ENCODE measurements around the gene EZH1.
A peak's percentile ranks its signal among the peaks of the same experiment; 100 is the strongest.

The EZH1 gene

DNA sequence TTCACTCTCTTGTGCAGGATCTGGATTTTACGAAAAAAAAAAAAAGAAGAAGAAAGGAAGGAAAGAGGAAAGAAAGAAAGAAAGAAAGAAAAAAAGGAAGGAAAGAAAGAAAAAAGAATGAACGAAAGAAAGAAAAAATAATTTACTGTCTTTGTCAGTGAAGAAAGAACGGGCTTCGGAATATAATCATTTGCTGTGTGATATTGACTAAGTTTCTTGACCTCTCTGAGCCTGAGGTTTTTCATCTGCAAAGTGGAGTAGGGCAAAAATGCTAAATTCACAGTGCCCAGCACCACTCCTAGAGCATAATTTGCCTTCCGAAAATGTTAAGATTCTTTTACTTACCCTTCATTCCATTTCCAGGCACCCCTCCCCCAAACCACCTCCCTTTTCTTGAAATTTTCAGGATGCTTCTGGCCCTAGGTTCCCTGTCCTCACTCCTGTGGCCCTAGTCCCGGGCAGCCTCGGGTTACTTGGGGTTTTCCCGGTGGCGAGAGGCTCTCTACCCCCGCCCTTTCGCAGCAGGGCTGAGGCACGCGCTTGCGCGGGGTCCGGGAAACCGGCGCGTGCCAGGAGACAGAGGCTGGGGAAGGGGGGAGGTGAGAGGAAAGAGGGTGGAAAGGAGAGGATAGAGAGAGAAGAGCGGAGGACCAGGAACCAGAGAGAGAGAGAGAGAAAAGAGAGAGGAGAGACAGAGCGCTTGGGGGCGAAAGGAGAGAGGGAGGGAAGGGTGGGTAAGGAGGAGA lies 62.7 kb downstream of the EZH1 start, which contains the start of gene CNTNAP1:
Gene CNTNAP1, plus strand, starts transcription at position 556 of the 746 bp plus-strand sequence. CDS start 299 bp downstream, outside the sequence.
- Histone ChIP-seq H3K4me1 (ENCODE audit: control insufficient read depth, insufficient read depth, low read length) (peaks cover 59% of the 10 kb centered on the region), H3K9me3 (ENCODE audit: control insufficient read depth in 2 of 2, low read length in 2 of 2) (no peaks in the 10 kb centered on the region), H3K27ac (ENCODE audit: low read length) (peak within 1 kb of the TSS; percentile 79), H3K36me3 (ENCODE audit: control insufficient read depth in 2 of 2, insufficient read depth in 2 of 2, low read length in 2 of 2) (peaks cover 7 to 9% of the 10 kb centered on the region in 2 donors), H3K9ac (ENCODE audit: low read length in 2 of 2) (peak within 1 kb of the TSS; percentile 50 to 62), H3K4me3 (ENCODE audit: low read length in 2 of 2) (peak within 1 kb of the TSS; percentile 72 to 77), H3K27me3 (ENCODE audit: control insufficient read depth in 1 of 2, insufficient read depth in 2 of 2, low read length in 2 of 2) (no peaks in the 10 kb centered on the region)

DNA sequence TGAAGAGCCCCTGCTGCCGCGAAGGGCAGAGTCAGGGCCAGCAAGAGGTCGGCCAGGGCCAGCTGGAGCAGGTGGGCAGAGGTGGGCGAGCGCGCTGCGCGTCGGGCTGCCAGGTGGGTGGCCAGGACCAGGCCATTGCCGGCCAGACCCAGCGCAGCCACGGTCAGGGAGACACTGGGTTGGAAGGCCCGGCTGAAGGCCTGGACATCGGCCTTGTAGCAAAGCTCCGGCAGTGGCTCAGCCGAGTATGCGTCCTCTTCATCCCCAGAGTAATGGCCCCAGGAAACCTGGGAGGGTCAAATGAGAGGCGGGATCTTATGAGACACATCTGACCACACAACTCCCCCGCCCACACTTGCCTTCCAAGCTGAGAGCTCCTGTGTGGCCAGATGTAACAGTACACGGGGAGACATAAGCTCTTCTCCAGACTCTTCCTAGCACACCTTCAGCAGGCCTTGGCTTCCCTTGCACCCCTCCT lies 64.5 kb downstream of the EZH1 start:
- Histone ChIP-seq H3K9me3 (ENCODE audit: control insufficient read depth in 2 of 2, low read length in 2 of 2) (no peaks in the 10 kb centered on the region), H3K4me1 (ENCODE audit: control insufficient read depth, insufficient read depth, low read length) (peaks cover 64% of the 10 kb centered on the region), H3K27ac (ENCODE audit: low read length) (peak overlapping the region; percentile 95), H3K36me3 (ENCODE audit: control insufficient read depth in 2 of 2, insufficient read depth in 2 of 2, low read length in 2 of 2) (peaks cover under 1% of the 10 kb centered on the region in 2 donors), H3K4me3 (ENCODE audit: low read length in 2 of 2) (peak overlapping the region; percentile 13 to 76), H3K9ac (ENCODE audit: low read length in 2 of 2) (peak overlapping the region; percentile 62 to 78), H3K27me3 (ENCODE audit: control insufficient read depth in 1 of 2, insufficient read depth in 2 of 2, low read length in 2 of 2) (no peaks in the 10 kb centered on the region)

DNA sequence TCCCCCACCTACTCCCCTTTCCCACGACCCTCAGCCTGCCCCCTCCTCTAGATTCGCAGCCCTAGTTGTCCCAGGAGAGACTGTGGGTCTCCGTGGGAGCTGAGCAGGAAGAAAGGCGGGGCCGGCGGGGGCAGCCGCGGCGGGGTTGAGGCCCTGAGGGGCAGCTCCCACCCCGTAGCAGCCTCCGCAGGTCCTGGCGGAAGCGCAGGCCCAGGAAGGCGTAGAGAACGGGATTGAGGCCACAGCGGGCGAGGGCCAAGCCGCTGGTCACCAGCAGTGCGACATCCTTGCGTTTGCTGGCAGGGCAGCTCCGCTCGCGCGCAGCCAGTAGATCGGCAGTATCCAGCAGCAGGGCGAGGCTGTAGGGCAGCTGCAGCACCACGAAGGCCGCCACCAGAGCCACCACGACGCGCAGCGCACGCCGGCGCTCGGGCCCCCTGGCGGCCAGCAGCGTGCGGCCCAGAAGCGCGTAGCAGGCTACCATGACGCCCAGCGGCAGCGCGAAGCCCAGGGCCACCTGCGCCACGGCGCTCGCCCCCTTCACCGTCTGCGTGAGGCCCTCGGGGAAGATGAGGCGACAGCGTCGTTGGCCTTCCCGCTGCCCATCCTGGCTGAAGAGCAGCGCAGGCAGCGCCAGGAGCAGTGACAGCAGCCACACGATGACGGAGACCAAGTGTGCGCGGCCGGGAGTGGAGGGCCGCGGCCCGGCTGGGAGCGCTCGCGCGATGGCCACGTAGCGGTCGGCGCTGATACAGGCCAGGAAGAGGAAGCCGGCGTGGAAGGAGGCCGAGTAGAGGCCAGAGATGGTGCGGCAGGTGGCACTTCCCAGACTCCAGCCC lies 65.1 kb downstream of the EZH1 start:
- peak overlapping the region; percentile 64 to 78 for H3K9ac ChIP-seq (ENCODE audit: low read length in 2 of 2)
- H3K27ac ChIP-seq (ENCODE audit: low read length), result peak overlapping the region; percentile 95
- peak overlapping the region; percentile 54 to 76 for H3K4me3 ChIP-seq (ENCODE audit: low read length in 2 of 2)
- peaks cover 70% of the 10 kb centered on the region for H3K4me1 ChIP-seq (ENCODE audit: control insufficient read depth, insufficient read depth, low read length)
- no peaks in the 10 kb centered on the region for H3K36me3 ChIP-seq (ENCODE audit: control insufficient read depth in 2 of 2, insufficient read depth in 2 of 2, low read length in 2 of 2)
- no peaks in the 10 kb centered on the region for H3K27me3 ChIP-seq (ENCODE audit: control insufficient read depth in 1 of 2, insufficient read depth in 2 of 2, low read length in 2 of 2)
- no peaks in the 10 kb centered on the region for H3K9me3 ChIP-seq (ENCODE audit: control insufficient read depth in 2 of 2, low read length in 2 of 2)

DNA sequence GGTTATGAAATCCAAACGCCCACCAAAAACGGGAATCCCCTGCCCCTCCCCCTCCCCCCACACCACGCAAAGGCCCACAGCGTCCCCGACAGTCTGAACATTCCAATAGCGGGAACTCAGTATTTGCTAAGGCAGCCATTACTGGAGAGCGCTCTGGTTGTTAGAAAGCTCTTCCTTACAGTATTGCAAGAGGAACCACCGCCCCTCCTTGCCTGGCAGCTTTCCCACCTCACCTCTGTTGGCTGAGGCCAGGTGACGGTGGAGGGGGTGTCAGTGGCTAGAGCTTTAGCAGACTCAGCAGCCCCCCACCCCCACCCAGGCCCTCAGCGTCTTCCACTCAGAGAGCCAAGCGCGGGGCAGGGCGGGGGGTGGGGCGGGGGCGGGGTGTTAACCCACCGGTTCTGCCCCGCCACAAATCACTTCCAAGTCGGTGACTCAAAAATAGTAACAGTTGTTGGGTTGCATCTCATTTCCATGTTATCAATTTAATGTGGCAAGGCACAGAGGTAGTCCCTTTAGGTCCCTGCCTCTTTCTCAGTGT lies 65.8 kb downstream of the EZH1 start:
- Histone ChIP-seq H3K36me3 (ENCODE audit: control insufficient read depth in 2 of 2, insufficient read depth in 2 of 2, low read length in 2 of 2) (no peaks in the 10 kb centered on the region), H3K4me1 (ENCODE audit: control insufficient read depth, insufficient read depth, low read length) (peaks cover 72% of the 10 kb centered on the region), H3K4me3 (ENCODE audit: low read length in 2 of 2) (peak overlapping the region; percentile 64 to 76), H3K9me3 (ENCODE audit: control insufficient read depth in 2 of 2, low read length in 2 of 2) (no peaks in the 10 kb centered on the region), H3K27me3 (ENCODE audit: control insufficient read depth in 1 of 2, insufficient read depth in 2 of 2, low read length in 2 of 2) (no peaks in the 10 kb centered on the region), H3K27ac (ENCODE audit: low read length) (peak overlapping the region; percentile 95), H3K9ac (ENCODE audit: low read length in 2 of 2) (peak overlapping the region; percentile 64 to 78)

DNA sequence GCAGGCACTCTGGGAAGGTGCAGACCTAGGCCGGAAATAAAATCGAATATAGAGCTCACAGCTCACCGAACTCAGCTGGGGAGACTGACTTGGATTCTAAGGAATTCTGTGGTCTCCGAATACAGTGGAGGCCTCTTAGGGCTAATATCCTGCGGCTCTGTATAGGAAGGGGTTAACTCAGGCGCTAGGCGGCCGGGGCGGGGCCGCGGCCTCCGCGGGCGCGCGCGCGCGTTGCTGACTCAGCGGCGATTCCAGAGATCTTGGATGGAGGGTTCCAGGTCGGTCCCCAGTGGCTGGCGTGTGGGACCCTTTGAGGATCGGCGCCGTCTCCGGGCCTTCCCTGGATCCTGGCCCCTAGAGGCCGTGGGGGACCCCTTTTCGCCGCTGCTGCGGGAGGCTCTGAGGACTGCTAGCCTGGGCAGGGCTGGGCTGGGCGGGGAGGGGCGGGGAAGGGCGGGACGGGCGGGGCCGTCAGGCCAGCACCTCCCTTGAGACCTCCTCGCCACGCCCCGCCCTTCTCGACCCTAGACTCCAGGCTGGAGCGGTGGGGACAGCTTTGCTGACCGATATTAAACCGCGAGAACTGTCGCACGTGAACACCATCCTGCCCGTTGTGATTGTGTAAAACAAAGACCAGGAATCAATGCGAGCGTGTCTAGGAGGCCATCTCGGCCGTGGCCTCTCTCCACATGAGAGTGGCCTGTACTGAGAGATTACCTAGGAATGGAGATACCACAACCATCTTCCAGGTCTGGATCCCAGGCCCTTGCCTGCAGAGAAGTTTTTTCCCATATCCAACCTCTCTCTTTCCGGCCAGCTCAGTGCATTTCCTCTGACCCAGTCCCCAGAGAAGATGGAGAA lies 66.7 kb downstream of the EZH1 start:
- Histone ChIP-seq H3K27ac (ENCODE audit: low read length) (peak overlapping the region; percentile 95), H3K4me3 (ENCODE audit: low read length in 2 of 2) (peak overlapping the region; percentile 64 to 78), H3K4me1 (ENCODE audit: control insufficient read depth, insufficient read depth, low read length) (peaks cover 71% of the 10 kb centered on the region), H3K9me3 (ENCODE audit: control insufficient read depth in 2 of 2, low read length in 2 of 2) (no peaks in the 10 kb centered on the region), H3K9ac (ENCODE audit: low read length in 2 of 2) (peak overlapping the region; percentile 67 to 73), H3K36me3 (ENCODE audit: control insufficient read depth in 2 of 2, insufficient read depth in 2 of 2, low read length in 2 of 2) (peaks cover 2 to 3% of the 10 kb centered on the region in 2 donors), H3K27me3 (ENCODE audit: control insufficient read depth in 1 of 2, insufficient read depth in 2 of 2, low read length in 2 of 2) (no peaks in the 10 kb centered on the region)

DNA sequence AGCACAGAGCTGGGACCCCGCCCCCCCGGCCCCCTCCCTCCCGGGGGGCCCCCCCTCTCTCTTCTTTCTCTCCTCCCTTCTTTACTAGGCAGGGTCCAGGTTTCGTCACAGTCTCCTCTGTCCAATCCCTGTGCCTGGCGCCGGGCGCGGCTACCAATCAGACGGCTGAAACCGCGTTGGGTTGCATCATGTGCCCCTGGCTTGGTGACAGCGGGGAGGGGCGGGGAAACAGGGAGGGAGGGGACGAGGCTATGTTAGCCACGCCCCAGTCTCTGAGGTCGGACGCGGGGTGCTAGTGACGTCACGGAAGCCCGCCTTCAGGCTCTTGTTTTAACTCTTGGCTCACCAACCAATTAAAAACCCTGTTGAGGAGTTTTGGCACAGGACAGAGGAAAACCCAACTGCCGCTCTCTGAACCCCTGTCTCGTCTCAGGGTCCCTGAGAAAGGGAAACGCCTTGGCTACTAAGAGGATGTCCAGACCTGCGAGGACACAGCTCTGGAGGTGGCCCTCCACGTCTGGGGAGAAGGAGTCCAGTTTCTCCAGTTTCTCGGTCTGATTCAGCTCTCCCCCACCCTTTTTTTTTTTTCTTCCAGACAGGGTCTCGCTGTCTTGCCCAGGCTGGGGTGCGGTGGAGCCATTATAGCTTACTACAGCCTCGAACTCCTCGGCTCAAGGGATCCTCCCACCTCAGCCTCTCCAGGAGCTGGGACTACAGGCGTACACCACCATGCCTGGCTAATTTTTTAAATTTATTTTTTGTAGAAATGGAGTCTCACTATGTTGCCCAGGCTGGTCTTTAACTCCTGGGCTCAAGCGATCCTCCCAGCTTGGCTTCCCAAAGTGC lies 67.6 kb downstream of the EZH1 start:
- peaks cover 9 to 11% of the 10 kb centered on the region in 2 donors for H3K36me3 ChIP-seq (ENCODE audit: control insufficient read depth in 2 of 2, insufficient read depth in 2 of 2, low read length in 2 of 2)
- no peaks in the 10 kb centered on the region for H3K27me3 ChIP-seq (ENCODE audit: control insufficient read depth in 1 of 2, insufficient read depth in 2 of 2, low read length in 2 of 2)
- H3K9me3 ChIP-seq (ENCODE audit: control insufficient read depth in 2 of 2, low read length in 2 of 2), result no peaks in the 10 kb centered on the region
- H3K4me3 ChIP-seq (ENCODE audit: low read length in 2 of 2), result peak overlapping the region; percentile 92 to 96
- peaks cover 64% of the 10 kb centered on the region for H3K4me1 ChIP-seq (ENCODE audit: control insufficient read depth, insufficient read depth, low read length)
- H3K27ac ChIP-seq (ENCODE audit: low read length), result peak overlapping the region; percentile 95
- H3K9ac ChIP-seq (ENCODE audit: low read length in 2 of 2), result peak overlapping the region; percentile 67 to 72

DNA sequence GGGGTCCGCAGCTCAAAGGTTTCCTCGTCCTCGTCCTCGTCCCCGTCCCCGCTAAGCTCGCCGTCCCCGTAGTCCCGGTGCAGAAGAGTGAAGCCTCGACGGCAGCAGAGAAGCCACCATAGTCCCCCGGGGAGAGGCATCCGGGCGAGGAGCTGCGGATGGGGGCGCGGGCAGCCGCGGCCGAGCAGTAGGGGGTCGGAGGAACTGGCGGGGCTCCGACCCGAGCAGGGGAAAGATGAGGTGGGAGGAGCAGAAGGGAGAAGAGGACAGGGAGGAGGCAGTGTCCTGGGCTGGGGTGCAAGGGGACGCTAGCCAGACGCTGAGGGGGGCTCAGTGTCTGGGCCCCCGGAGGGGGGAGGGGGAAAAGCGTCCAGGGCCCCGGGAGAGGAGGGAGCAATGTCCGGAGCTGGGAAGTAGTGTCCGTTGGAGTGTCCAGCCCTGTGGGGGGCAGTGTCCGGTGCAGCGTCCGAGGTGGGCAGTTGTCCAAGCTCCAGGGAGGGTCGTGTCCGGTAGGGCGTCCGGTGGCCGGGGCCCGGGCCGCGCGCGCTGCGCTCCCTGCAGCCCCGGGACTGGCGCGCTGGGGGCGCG lies 68.3 kb downstream of the EZH1 start, which contains the start of gene PLEKHH3:
Gene PLEKHH3, minus strand, starts transcription at position 571 of the 588 bp plus-strand sequence. Its CDS starts 431 bp downstream, at position 140.
- Histone ChIP-seq H3K4me1 (ENCODE audit: control insufficient read depth, insufficient read depth, low read length) (peaks cover 60% of the 10 kb centered on the region), H3K4me3 (ENCODE audit: low read length in 2 of 2) (peak within 1 kb of the TSS; percentile 92 to 96), H3K27ac (ENCODE audit: low read length) (peak within 1 kb of the TSS; percentile 95), H3K36me3 (ENCODE audit: control insufficient read depth in 2 of 2, insufficient read depth in 2 of 2, low read length in 2 of 2) (peaks cover 14 to 15% of the 10 kb centered on the region in 2 donors), H3K9ac (ENCODE audit: low read length in 2 of 2) (peak within 1 kb of the TSS; percentile 82 to 89), H3K27me3 (ENCODE audit: control insufficient read depth in 1 of 2, insufficient read depth in 2 of 2, low read length in 2 of 2) (no peaks in the 10 kb centered on the region), H3K9me3 (ENCODE audit: control insufficient read depth in 2 of 2, low read length in 2 of 2) (no peaks in the 10 kb centered on the region)

DNA sequence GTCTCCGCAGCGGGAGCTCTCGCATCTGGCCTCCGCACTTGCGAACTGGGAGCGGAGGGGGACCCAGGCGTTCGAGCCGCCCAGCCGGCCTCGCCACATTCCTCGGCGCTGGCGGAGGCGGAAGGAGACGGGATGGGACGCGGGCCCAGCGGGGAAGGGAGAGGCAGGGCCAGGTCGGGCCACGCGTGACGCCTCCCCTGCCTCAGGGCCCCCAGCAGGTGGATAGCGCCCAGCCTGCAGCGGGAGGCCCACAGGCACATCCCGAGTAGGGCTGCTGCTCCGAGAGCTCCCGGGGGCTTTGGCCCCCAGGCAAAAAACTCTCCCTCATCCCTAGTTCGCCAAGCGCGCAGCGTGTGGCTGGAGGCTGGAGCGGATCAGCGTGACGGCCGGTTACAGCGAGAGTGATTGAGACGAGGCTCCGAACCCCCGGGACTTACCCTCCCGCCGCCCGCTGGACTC lies 68.8 kb downstream of the EZH1 start:
- H3K4me1 ChIP-seq (ENCODE audit: control insufficient read depth, insufficient read depth, low read length), result peaks cover 59% of the 10 kb centered on the region
- peaks cover 20% of the 10 kb centered on the region in 2 donors for H3K36me3 ChIP-seq (ENCODE audit: control insufficient read depth in 2 of 2, insufficient read depth in 2 of 2, low read length in 2 of 2)
- peak overlapping the region; percentile 92 to 96 for H3K4me3 ChIP-seq (ENCODE audit: low read length in 2 of 2)
- no peaks in the 10 kb centered on the region for H3K9me3 ChIP-seq (ENCODE audit: control insufficient read depth in 2 of 2, low read length in 2 of 2)
- H3K27ac ChIP-seq (ENCODE audit: low read length), result peak overlapping the region; percentile 87
- no peaks in the 10 kb centered on the region for H3K27me3 ChIP-seq (ENCODE audit: control insufficient read depth in 1 of 2, insufficient read depth in 2 of 2, low read length in 2 of 2)
- peak overlapping the region; percentile 82 to 89 for H3K9ac ChIP-seq (ENCODE audit: low read length in 2 of 2)
